ENCODE measurements around the gene NFKB2. TPM values are rescaled to one million over a fixed set of nuclear protein-coding genes. Genes with fewer than 3 reads are reported as not detected.

NFKB2 gene
- total and polyA plus RNA-seq, 2 of the 4 experiments (the other 2 are of a cell fraction) = 16.1 to 32.3 TPM

GRCh38 chr10:102425444-102425843, 29.9 kb downstream of the NFKB2 start:
- H3K79me1 ChIP-seq (ENCODE audit: low read depth in 1 of 2, low read length in 2 of 2) = peaks cover 3 to 44% of the 10 kb centered on the region in 2 experiments; a peak in 3 of 4 replicates
- in situ Hi-C loops (cut with MboI; ENCODE audit: low sequenced_read_pairs) = no loop called here

More at GRCh38 chr10:102425444-102425843, 29.9 kb downstream of the NFKB2 start:
- POLR2A ChIA-PET (ENCODE audit: unreplicated experiment) = no interaction called here
- no peak overlapping the region for H4K91ac ChIP-seq (ENCODE audit: insufficient read depth, low read depth, low read length)
- H3K4me1 ChIP-seq (ENCODE audit: control insufficient read depth, insufficient read depth, low read length) = peaks cover 6% of the 10 kb centered on the region
- H3K56ac ChIP-seq (ENCODE audit: extremely low read depth, insufficient read depth, low read length) = no peak overlapping the region
- no peak overlapping the region for H4K8ac ChIP-seq (ENCODE audit: low read depth in 2 of 2, low read length in 2 of 2)
- no peak overlapping the region for H2BK20ac ChIP-seq (ENCODE audit: low read depth, low read length)
- no peaks in the 10 kb centered on the region for H3K9me3 ChIP-seq (ENCODE audit: control insufficient read depth, insufficient read depth, low read length)
- H2BK120ac ChIP-seq (ENCODE audit: low read depth, low read length) = no peak overlapping the region
- dilution Hi-C loops (cut with HindIII; ENCODE audit: low sequenced_read_pairs, unreplicated experiment) = no loop called here
- no peak overlapping the region for H3K14ac ChIP-seq (replicated peaks; ENCODE audit: low read depth, low read length)
- H3K9me1 ChIP-seq (ENCODE audit: insufficient read depth, low read length) = 0 out of 2 replicates have a peak, but pooled peaks cover 4% of the 10 kb centered on the region
- intact Hi-C loops (cut with micrococcal nuclease) = no loop called here
- H2AK5ac ChIP-seq (ENCODE audit: low read depth, low read length) = no peak overlapping the region
- no peak for DNase-seq
- H3K4ac ChIP-seq (ENCODE audit: low read depth, low read length) = no peak overlapping the region
- ATAC-seq (ENCODE audit: low read depth) = no peak
- no peaks in the 10 kb centered on the region for H3K27me3 ChIP-seq (ENCODE audit: control insufficient read depth, insufficient read depth, low read length)
- H2AFZ ChIP-seq (replicated peaks; ENCODE audit: low read length, poor library complexity) = no peak overlapping the region
- CTCF ChIA-PET = no interaction called here
- no peak overlapping the region for H2BK5ac ChIP-seq (ENCODE audit: low read depth, low read length, poor library complexity, severe bottlenecking)
- no peak overlapping the region for H3K27ac ChIP-seq (ENCODE audit: insufficient read depth, low read length)
- peaks cover 6% of the 10 kb centered on the region; the same call in 1 of the 2 replicates for H3K36me3 ChIP-seq (ENCODE audit: control insufficient read depth, insufficient read depth, low read length)
- no peak overlapping the region for H2BK15ac ChIP-seq (ENCODE audit: low read depth, low read length)
- TF ChIP-seq ELK1 (IDR thresholded peaks at IDR 0.05; ENCODE audit: borderline replicate concordance, low read depth, low read length) (no peak), RFX5 (IDR thresholded peaks at IDR 0.05; ENCODE audit: low read depth, low read length) (no peak), CHD1 (IDR thresholded peaks at IDR 0.05; ENCODE audit: low read depth, low read length) (no peak), FOS (IDR thresholded peaks at IDR 0.05; ENCODE audit: low read depth, low read length) (no peak), POLR2A (IDR thresholded peaks at IDR 0.05; ENCODE audit: low read depth, low read length) (no peak), SMC3 (IDR thresholded peaks at IDR 0.05; ENCODE audit: low read depth, low read length) (no peak), USF2 (IDR thresholded peaks at IDR 0.05; ENCODE audit: low read depth, low read length) (no peak), BHLHE40 (IDR thresholded peaks at IDR 0.05; ENCODE audit: low read depth, low read length) (no peak), RCOR1 (IDR thresholded peaks at IDR 0.05; ENCODE audit: insufficient replicate concordance, low read length) (no peak), NFE2L2 (IDR thresholded peaks at IDR 0.05; ENCODE audit: low read depth, low read length) (no peak), CTCF (conservative IDR thresholded peaks at IDR 0.05; ENCODE audit: low read depth, low read length) (no peak), MAFK (IDR thresholded peaks at IDR 0.05; ENCODE audit: low read depth, low read length) (no peak), MXI1 (IDR thresholded peaks at IDR 0.05; ENCODE audit: borderline replicate concordance, low read depth, low read length) (no peak), CEBPB (IDR thresholded peaks at IDR 0.05; ENCODE audit: low read depth, low read length) (no peak), MAZ (IDR thresholded peaks at IDR 0.05; ENCODE audit: borderline replicate concordance, low read depth, low read length) (no peak), RAD21 (IDR thresholded peaks at IDR 0.05; ENCODE audit: low read length) (no peak)
- no peak overlapping the region for H3K4me3 ChIP-seq (ENCODE audit: insufficient read depth, low read depth, low read length)
- no peak overlapping the region for H3K4me2 ChIP-seq (ENCODE audit: low read depth, low read length)
- no peak overlapping the region for H3K23ac ChIP-seq (ENCODE audit: low read depth, low read length)
- no peaks in the 10 kb centered on the region for H4K20me1 ChIP-seq (ENCODE audit: insufficient read depth, low read length)
- no TSS peak for BruUV-seq (replicated peaks)
- H3K9ac ChIP-seq (ENCODE audit: low read depth, low read length) = no peak overlapping the region
- H3K18ac ChIP-seq (ENCODE audit: low read depth, low read length) = no peak overlapping the region
- H4K5ac ChIP-seq (ENCODE audit: low read depth, low read length) = no peak overlapping the region
- no peak overlapping the region for H2AK9ac ChIP-seq (replicated peaks; ENCODE audit: low read depth, low read length, poor library complexity)
- no CpG with 5 or more reads among the region's 1 CpG for WGBS, 2 experiments (ENCODE audit: extremely low coverage in 2 of 2, insufficient read length in 1 of 2)

Data from IMR-90 (cell line).